Measurements from ENCODE around the gene HES3.

HES3 gene

GRCh38 chr1:6271006-6271405 lies 27.0 kb downstream of the HES3 start:
- Histone ChIP-seq H3K4me1 (ENCODE audit: control insufficient read depth, low read depth, low read length) (peaks cover 14% of the 10 kb centered on the region), H3K27ac (ENCODE audit: low read length) (no peak overlapping the region), H3K9ac (ENCODE audit: low read length) (no peak overlapping the region), H3K36me3 (ENCODE audit: control insufficient read depth, low read depth, low read length) (no peaks in the 10 kb centered on the region), H3K4me3 (ENCODE audit: low read length) (no peak overlapping the region), H3K27me3 (ENCODE audit: control insufficient read depth, insufficient read depth, low read length) (no peaks in the 10 kb centered on the region), H3K9me3 (ENCODE audit: control insufficient read depth, low read depth, low read length) (no peaks in the 10 kb centered on the region)

- Histone ChIP-seq H3K9ac (ENCODE audit: low read length) (no peak overlapping the region), H3K4me3 (ENCODE audit: low read length) (no peak overlapping the region), H3K4me1 (ENCODE audit: control insufficient read depth, low read depth, low read length) (peaks cover 14% of the 10 kb centered on the region), H3K9me3 (ENCODE audit: control insufficient read depth, low read depth, low read length) (no peaks in the 10 kb centered on the region), H3K27ac (ENCODE audit: low read length) (no peak overlapping the region), H3K27me3 (ENCODE audit: control insufficient read depth, insufficient read depth, low read length) (no peaks in the 10 kb centered on the region), H3K36me3 (ENCODE audit: control insufficient read depth, low read depth, low read length) (no peaks in the 10 kb centered on the region)
These were observed 27.6 kb downstream of the HES3 start for GRCh38 chr1:6271554-6271953.

GRCh38 chr1:6272452-6272851 lies 28.5 kb downstream of the HES3 start:
- Histone ChIP-seq H3K9me3 (ENCODE audit: control insufficient read depth, low read depth, low read length) (no peaks in the 10 kb centered on the region), H3K36me3 (ENCODE audit: control insufficient read depth, low read depth, low read length) (no peaks in the 10 kb centered on the region), H3K4me1 (ENCODE audit: control insufficient read depth, low read depth, low read length) (peaks cover 14% of the 10 kb centered on the region), H3K9ac (ENCODE audit: low read length) (no peak overlapping the region), H3K27me3 (ENCODE audit: control insufficient read depth, insufficient read depth, low read length) (no peaks in the 10 kb centered on the region), H3K27ac (ENCODE audit: low read length) (no peak overlapping the region), H3K4me3 (ENCODE audit: low read length) (no peak overlapping the region)

GRCh38 chr1:6272868-6273267 lies 28.9 kb downstream of the HES3 start:
- no peaks in the 10 kb centered on the region for H3K36me3 ChIP-seq (ENCODE audit: control insufficient read depth, low read depth, low read length)
- H3K27me3 ChIP-seq (ENCODE audit: control insufficient read depth, insufficient read depth, low read length), result no peaks in the 10 kb centered on the region
- peak overlapping the region; percentile 42 for H3K27ac ChIP-seq (ENCODE audit: low read length)
- no peak overlapping the region for H3K9ac ChIP-seq (ENCODE audit: low read length)
- no peak overlapping the region for H3K4me3 ChIP-seq (ENCODE audit: low read length)
- peaks cover 14% of the 10 kb centered on the region for H3K4me1 ChIP-seq (ENCODE audit: control insufficient read depth, low read depth, low read length)
- H3K9me3 ChIP-seq (ENCODE audit: control insufficient read depth, low read depth, low read length), result no peaks in the 10 kb centered on the region

- peaks cover 14% of the 10 kb centered on the region for H3K4me1 ChIP-seq (ENCODE audit: control insufficient read depth, low read depth, low read length)
- no peak overlapping the region for H3K4me3 ChIP-seq (ENCODE audit: low read length)
- no peak overlapping the region for H3K9ac ChIP-seq (ENCODE audit: low read length)
- no peaks in the 10 kb centered on the region for H3K27me3 ChIP-seq (ENCODE audit: control insufficient read depth, insufficient read depth, low read length)
- no peaks in the 10 kb centered on the region for H3K36me3 ChIP-seq (ENCODE audit: control insufficient read depth, low read depth, low read length)
- no peaks in the 10 kb centered on the region for H3K9me3 ChIP-seq (ENCODE audit: control insufficient read depth, low read depth, low read length)
- peak overlapping the region; percentile 42 for H3K27ac ChIP-seq (ENCODE audit: low read length)
These were observed 29.5 kb downstream of the HES3 start for GRCh38 chr1:6273380-6273891.

- Histone ChIP-seq H3K27me3 (ENCODE audit: control insufficient read depth, insufficient read depth, low read length) (no peaks in the 10 kb centered on the region), H3K9ac (ENCODE audit: low read length) (no peak overlapping the region)
These were observed 30.1 kb downstream of the HES3 start for GRCh38 chr1:6274102-6274501.

GRCh38 chr1:6274622-6275139 lies 30.7 kb downstream of the HES3 start:
- peaks cover 14% of the 10 kb centered on the region for H3K4me1 ChIP-seq (ENCODE audit: control insufficient read depth, low read depth, low read length)
- H3K4me3 ChIP-seq (ENCODE audit: low read length), result no peak overlapping the region
- no peaks in the 10 kb centered on the region for H3K9me3 ChIP-seq (ENCODE audit: control insufficient read depth, low read depth, low read length)
- no peaks in the 10 kb centered on the region for H3K36me3 ChIP-seq (ENCODE audit: control insufficient read depth, low read depth, low read length)
- H3K9ac ChIP-seq (ENCODE audit: low read length), result no peak overlapping the region
- no peaks in the 10 kb centered on the region for H3K27me3 ChIP-seq (ENCODE audit: control insufficient read depth, insufficient read depth, low read length)
- no peak overlapping the region for H3K27ac ChIP-seq (ENCODE audit: low read length)

More at GRCh38 chr1:6274102-6274501, 30.1 kb downstream of the HES3 start:
- no peaks in the 10 kb centered on the region for H3K9me3 ChIP-seq (ENCODE audit: control insufficient read depth, low read depth, low read length)
- H3K36me3 ChIP-seq (ENCODE audit: control insufficient read depth, low read depth, low read length), result no peaks in the 10 kb centered on the region
- H3K4me1 ChIP-seq (ENCODE audit: control insufficient read depth, low read depth, low read length), result peaks cover 14% of the 10 kb centered on the region
- no peak overlapping the region for H3K4me3 ChIP-seq (ENCODE audit: low read length)
- H3K27ac ChIP-seq (ENCODE audit: low read length), result no peak overlapping the region

GRCh38 chr1:6275826-6276782 lies 32.1 kb downstream of the HES3 start:
- no peak overlapping the region for H3K4me3 ChIP-seq (ENCODE audit: low read length)
- no peaks in the 10 kb centered on the region for H3K9me3 ChIP-seq (ENCODE audit: control insufficient read depth, low read depth, low read length)
- H3K27me3 ChIP-seq (ENCODE audit: control insufficient read depth, insufficient read depth, low read length), result no peaks in the 10 kb centered on the region
- no peaks in the 10 kb centered on the region for H3K36me3 ChIP-seq (ENCODE audit: control insufficient read depth, low read depth, low read length)
- no peak overlapping the region for H3K27ac ChIP-seq (ENCODE audit: low read length)
- no peak overlapping the region for H3K9ac ChIP-seq (ENCODE audit: low read length)
- H3K4me1 ChIP-seq (ENCODE audit: control insufficient read depth, low read depth, low read length), result peaks cover 14% of the 10 kb centered on the region

GRCh38 chr1:6276811-6277555 lies 33.0 kb downstream of the HES3 start:
- Histone ChIP-seq H3K27me3 (ENCODE audit: control insufficient read depth, insufficient read depth, low read length) (no peaks in the 10 kb centered on the region), H3K9me3 (ENCODE audit: control insufficient read depth, low read depth, low read length) (no peaks in the 10 kb centered on the region), H3K9ac (ENCODE audit: low read length) (no peak overlapping the region), H3K4me1 (ENCODE audit: control insufficient read depth, low read depth, low read length) (peaks cover 14% of the 10 kb centered on the region), H3K36me3 (ENCODE audit: control insufficient read depth, low read depth, low read length) (no peaks in the 10 kb centered on the region), H3K27ac (ENCODE audit: low read length) (no peak overlapping the region), H3K4me3 (ENCODE audit: low read length) (no peak overlapping the region)

- Histone ChIP-seq H3K4me1 (ENCODE audit: control insufficient read depth, low read depth, low read length) (peaks cover 8% of the 10 kb centered on the region), H3K27ac (ENCODE audit: low read length) (no peak overlapping the region), H3K27me3 (ENCODE audit: control insufficient read depth, insufficient read depth, low read length) (no peaks in the 10 kb centered on the region), H3K9me3 (ENCODE audit: control insufficient read depth, low read depth, low read length) (no peaks in the 10 kb centered on the region), H3K36me3 (ENCODE audit: control insufficient read depth, low read depth, low read length) (no peaks in the 10 kb centered on the region), H3K9ac (ENCODE audit: low read length) (no peak overlapping the region), H3K4me3 (ENCODE audit: low read length) (no peak overlapping the region)
These were observed 34.3 kb downstream of the HES3 start for GRCh38 chr1:6278263-6278662.

- Histone ChIP-seq H3K9ac (ENCODE audit: low read length) (no peak overlapping the region), H3K4me3 (ENCODE audit: low read length) (no peak overlapping the region), H3K27ac (ENCODE audit: low read length) (no peak overlapping the region), H3K9me3 (ENCODE audit: control insufficient read depth, low read depth, low read length) (no peaks in the 10 kb centered on the region), H3K27me3 (ENCODE audit: control insufficient read depth, insufficient read depth, low read length) (no peaks in the 10 kb centered on the region), H3K36me3 (ENCODE audit: control insufficient read depth, low read depth, low read length) (no peaks in the 10 kb centered on the region), H3K4me1 (ENCODE audit: control insufficient read depth, low read depth, low read length) (no peaks in the 10 kb centered on the region)
These were observed 35.1 kb downstream of the HES3 start for GRCh38 chr1:6279066-6279465.

Data from iPS-18a (cell line).